Sigmoid colon (tissue), 4 donors: Measurements from ENCODE around the gene SORCS2.

Experiments
- EP300 ChIP-seq, 4 donors: sonication (generic); formaldehyde crosslinking; IDR thresholded peaks; one replicate each; pipeline ENCODE4 v1.6.1; 2017; ENCODE audit warnings: antibody characterized with exemption in 4 of 4
- POLR2A ChIP-seq, 2 donors: fragments of 450-650 bp; IDR thresholded peaks; one replicate each; pipeline ENCODE4 v1.6.1; 2016; ENCODE audit warnings: antibody characterized with exemption in 2 of 2, mild to moderate bottlenecking in 2 of 2, moderate library complexity in 2 of 2
- POLR2AphosphoS5 ChIP-seq, 4 donors: sonication (generic); formaldehyde crosslinking; IDR thresholded peaks; one replicate each; pipeline ENCODE4 v1.6.1; 2017; ENCODE audit warnings: antibody characterized with exemption in 4 of 4
- TF ChIP-seq, protein P1 (sequence below), 4 experiments: fragments of 450-650 bp in 3 of 4; fragments of 200-600 bp in 1 of 4; IDR thresholded peaks; one replicate each; pipeline ENCODE4 v1.5.1; 2016 to 2019; ENCODE audit warnings: antibody characterized with exemption in 4 of 4, mild to moderate bottlenecking in 3 of 4, moderate library complexity in 2 of 4

DNA sequence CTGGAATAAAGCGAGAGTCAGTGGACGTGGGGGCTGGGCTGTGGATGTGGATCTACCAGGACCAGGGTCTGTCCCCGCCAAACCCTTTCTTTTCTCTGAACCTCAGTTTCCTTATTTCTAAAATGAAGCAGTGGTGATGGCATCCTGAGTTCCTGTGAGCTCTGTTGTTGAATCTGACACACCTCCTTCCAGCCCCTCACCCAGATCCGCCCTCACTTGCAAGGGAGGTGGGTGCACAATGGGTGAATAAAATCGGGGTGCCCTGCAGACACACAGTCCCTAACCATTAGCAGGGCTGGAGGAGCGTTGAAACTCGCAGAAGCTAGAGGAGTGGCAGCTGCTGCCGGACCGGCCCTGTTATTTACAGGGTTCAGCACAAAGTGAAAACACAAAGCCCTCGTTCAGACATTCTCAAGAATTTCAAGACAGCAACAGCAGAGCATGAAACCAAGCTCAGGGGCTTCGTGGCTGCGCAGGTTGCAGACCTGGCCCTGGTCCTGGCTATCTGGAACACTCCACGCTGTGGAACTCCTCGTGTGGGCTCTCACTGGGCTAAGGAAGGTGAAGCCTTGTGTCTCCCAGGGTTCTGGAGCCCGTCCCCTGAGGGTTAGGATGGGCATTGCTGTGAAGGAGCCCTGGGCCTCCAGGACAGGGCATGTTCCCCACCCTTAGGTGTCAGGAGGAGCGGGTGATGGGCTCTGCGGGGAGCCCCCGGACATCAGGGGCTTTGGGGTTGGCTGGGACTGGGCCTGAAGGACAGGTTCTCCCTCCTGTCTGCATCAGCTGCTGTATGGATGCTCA lies 199.5 kb downstream of the SORCS2 start:
- TF ChIP-seq POLR2AphosphoS5 (IDR thresholded peaks at IDR 0.05) (no peak), POLR2A (IDR thresholded peaks at IDR 0.05) (no peak), EP300 (IDR thresholded peaks at IDR 0.05) (no peak)
- TF ChIP-seq, protein P1, sequence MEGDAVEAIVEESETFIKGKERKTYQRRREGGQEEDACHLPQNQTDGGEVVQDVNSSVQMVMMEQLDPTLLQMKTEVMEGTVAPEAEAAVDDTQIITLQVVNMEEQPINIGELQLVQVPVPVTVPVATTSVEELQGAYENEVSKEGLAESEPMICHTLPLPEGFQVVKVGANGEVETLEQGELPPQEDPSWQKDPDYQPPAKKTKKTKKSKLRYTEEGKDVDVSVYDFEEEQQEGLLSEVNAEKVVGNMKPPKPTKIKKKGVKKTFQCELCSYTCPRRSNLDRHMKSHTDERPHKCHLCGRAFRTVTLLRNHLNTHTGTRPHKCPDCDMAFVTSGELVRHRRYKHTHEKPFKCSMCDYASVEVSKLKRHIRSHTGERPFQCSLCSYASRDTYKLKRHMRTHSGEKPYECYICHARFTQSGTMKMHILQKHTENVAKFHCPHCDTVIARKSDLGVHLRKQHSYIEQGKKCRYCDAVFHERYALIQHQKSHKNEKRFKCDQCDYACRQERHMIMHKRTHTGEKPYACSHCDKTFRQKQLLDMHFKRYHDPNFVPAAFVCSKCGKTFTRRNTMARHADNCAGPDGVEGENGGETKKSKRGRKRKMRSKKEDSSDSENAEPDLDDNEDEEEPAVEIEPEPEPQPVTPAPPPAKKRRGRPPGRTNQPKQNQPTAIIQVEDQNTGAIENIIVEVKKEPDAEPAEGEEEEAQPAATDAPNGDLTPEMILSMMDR (IDR thresholded peaks at IDR 0.05): no peak
